ENCODE measurements around the gene SPIRE2. TPM values are rescaled to one million over a fixed set of nuclear protein-coding genes. Genes with fewer than 3 reads are reported as not detected.
A peak's percentile ranks its signal among the peaks of the same experiment; 100 is the strongest.

Gene SPIRE2
- total and polyA plus RNA-seq, 9 of the 15 experiments (the other 6 are each of a cell fraction or from before 2014, with no cell fraction given): 0.70 to 7.5 (median 4.6) TPM

- TF ChIP-seq ZNF592 (IDR thresholded peaks at IDR 0.05): peak; percentile 97
- no peak for TF ChIP-seq ARHGAP35 (IDR thresholded peaks at IDR 0.05; ENCODE audit: partially characterized antibody)
- 0 out of 2 replicates have a peak, but pooled peaks have one; percentile 16 for TF ChIP-seq HLTF (IDR thresholded peaks at IDR 0.05)
- no peak for TF ChIP-seq JUNB (CRISPR knock-in tag; conservative IDR thresholded peaks at IDR 0.05)
- no peak for TF ChIP-seq CHD1 (IDR thresholded peaks at IDR 0.05; ENCODE audit: low read length)
- 0 out of 2 replicates have a peak, but pooled peaks have one; percentile 16 for TF ChIP-seq GATAD2A (IDR thresholded peaks at IDR 0.05)
- no peak; the same call in 1 of the 2 replicates for TF ChIP-seq XRCC5 (IDR thresholded peaks at IDR 0.05; ENCODE audit: low read depth, low read length)
- no peak for TF ChIP-seq CREM (IDR thresholded peaks at IDR 0.05; ENCODE audit: low read depth)
- TF ChIP-seq HMBOX1 (IDR thresholded peaks at IDR 0.05): no peak
- no peak for TF ChIP-seq HMGN3 (IDR thresholded peaks at IDR 0.05; ENCODE audit: borderline replicate concordance, extremely low read depth, insufficient read length, low read depth, low read length)
- TF ChIP-seq RFX7 (CRISPR knock-in tag; IDR thresholded peaks at IDR 0.05): no peak
- peak; percentile 61 for TF ChIP-seq MYC (IDR thresholded peaks at IDR 0.05; ENCODE audit: low read depth, low read length)
- no peak; the same call in 1 of the 2 replicates for TF ChIP-seq MYC (CRISPR knock-in tag; IDR thresholded peaks at IDR 0.05; ENCODE audit: borderline replicate concordance, low read depth)
- peak; percentile 38; the same call in 1 of the 2 replicates for TF ChIP-seq JUN (IDR thresholded peaks at IDR 0.05; ENCODE audit: borderline replicate concordance, low read depth, low read length)
- TF ChIP-seq JUN (CRISPR knock-in tag; IDR thresholded peaks at IDR 0.05; ENCODE audit: borderline replicate concordance): no peak
- no peak for TF ChIP-seq MECOM (CRISPR knock-in tag; IDR thresholded peaks at IDR 0.05)
- no peak for TF ChIP-seq YBX1 (IDR thresholded peaks at IDR 0.05)
- peak; percentile 95; the same call in 1 of the 2 replicates for TF ChIP-seq PHF8 (IDR thresholded peaks at IDR 0.05; ENCODE audit: borderline replicate concordance, low read length)
- TF ChIP-seq ZBTB11 (CRISPR knock-in tag; IDR thresholded peaks at IDR 0.05): peak in 1 of 3 experiments; percentile 64; a peak in 2 of 6 replicates
- no peak for TF ChIP-seq ZNF507 (tag; conservative IDR thresholded peaks at IDR 0.05)
Measured at GRCh38 chr16:89873109-89873971, 45.1 kb downstream of the SPIRE2 start, which contains the start of gene TCF25 (continued).

Measured in K562 (cell line).